Peyer's patch (tissue), 4 donors: ENCODE data around the gene TLR5. TPM values are rescaled to one million over a fixed set of nuclear protein-coding genes. Genes with fewer than 3 reads are reported as not detected.

Experiments used
- DNase-seq, 3 donors: peaks; one replicate each; pipeline ENCODE4 v3.0.0-alpha.2; 2017 to 2019
- H3K27ac ChIP-seq, 4 donors: fragments of 200-600 bp; sonication (generic); one replicate each; pipeline ENCODE4 v1.5.1; 2016 to 2019
- H3K27me3 ChIP-seq, 2 donors: fragments of 200-600 bp; sonication (generic); one replicate each; pipeline ENCODE4 v1.5.1; 2019
- H3K36me3 ChIP-seq, 3 donors: fragments of 200-600 bp; sonication (generic); one replicate each; pipeline ENCODE4 v1.5.1; 2016 to 2019
- H3K4me1 ChIP-seq, 4 donors: fragments of 200-600 bp; sonication (generic); one replicate each; pipeline ENCODE4 v1.5.1; 2016 to 2019
- H3K4me3 ChIP-seq, 4 donors: fragments of 200-600 bp; sonication (generic); 1 replicate in 3 of 4; 2 replicates in 1 of 4; pipeline ENCODE4 v1.5.1; 2016 to 2019; ENCODE audit warnings: mild to moderate bottlenecking in 1 of 4
- H3K9me3 ChIP-seq, 4 donors: fragments of 200-600 bp; sonication (generic); one replicate each; pipeline ENCODE4 v1.5.1; 2016 to 2019; ENCODE audit warnings: mild to moderate bottlenecking in 1 of 4
- CTCF ChIP-seq, 6 experiments: fragments of 450-650 bp in 4 of 6; fragments of 200-600 bp in 2 of 6; sonication (generic) in 1 of 6; IDR thresholded peaks; one replicate each; pipeline ENCODE4 v1.5.1; 2017 to 2019; ENCODE audit warnings: antibody characterized with exemption in 6 of 6, mild to moderate bottlenecking in 3 of 6, moderate library complexity in 1 of 6
- POLR2A ChIP-seq, 2 donors: fragments of 450-650 bp; IDR thresholded peaks; one replicate each; pipeline ENCODE4 v1.5.1; 2017; ENCODE audit warnings: antibody characterized with exemption in 2 of 2, mild to moderate bottlenecking in 2 of 2, moderate library complexity in 2 of 2
- total RNA-seq, 4 donors: library from RNA; depleted of rRNA; stranded (reverse); fragments of >200 nt; gene quantifications; one replicate each; pipeline ENCODE4 v1.1.0, GENCODE V29; 2016

TLR5 gene
- total RNA-seq, 4 donors from 2014 or later = 0.85 to 6.6 (median 2.3) TPM

DNA sequence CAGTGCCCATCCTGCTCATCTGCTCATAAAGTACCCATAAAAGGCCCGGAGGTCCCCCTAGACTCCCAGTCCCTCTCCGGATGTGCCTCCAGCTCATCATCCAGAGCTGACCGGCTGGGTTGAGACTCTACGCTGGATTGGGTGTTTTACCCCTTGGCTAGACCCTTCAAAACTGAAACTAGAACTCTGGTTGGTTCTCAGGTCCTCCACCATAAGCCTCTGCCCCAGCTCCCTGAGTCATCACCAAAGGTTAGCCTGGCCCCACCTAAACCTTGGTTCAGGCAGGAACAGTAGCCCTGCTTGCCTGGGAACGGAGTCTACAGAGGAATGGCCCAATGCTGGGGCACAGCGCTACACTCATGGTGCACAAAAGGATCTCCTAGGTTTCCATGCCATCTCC, 75.1 kb downstream of the TLR5 start:
- no peaks in the 10 kb centered on the region for H3K27me3 ChIP-seq
- no peak for TF ChIP-seq CTCF (IDR thresholded peaks at IDR 0.05)
- no peaks in the 10 kb centered on the region for H3K36me3 ChIP-seq
- DNase-seq = no peak
- H3K27ac ChIP-seq = no peak overlapping the region
- H3K4me1 ChIP-seq = no peaks in the 10 kb centered on the region
- no peaks in the 10 kb centered on the region for H3K9me3 ChIP-seq
- no peak overlapping the region for H3K4me3 ChIP-seq

GRCh38 chr1:223066415-223066814, 76.6 kb downstream of the TLR5 start:
- TF ChIP-seq POLR2A (IDR thresholded peaks at IDR 0.05) = no peak
- no peak for TF ChIP-seq CTCF (IDR thresholded peaks at IDR 0.05)
- Histone ChIP-seq H3K4me3 (no peak overlapping the region), H3K36me3 (no peaks in the 10 kb centered on the region), H3K27me3 (no peaks in the 10 kb centered on the region), H3K27ac (no peak overlapping the region), H3K4me1 (no peaks in the 10 kb centered on the region), H3K9me3 (no peaks in the 10 kb centered on the region)
- DNase-seq = no peak

GRCh38 chr1:223062177-223062576, 80.9 kb downstream of the TLR5 start:
- TF ChIP-seq CTCF (IDR thresholded peaks at IDR 0.05) (no peak), POLR2A (IDR thresholded peaks at IDR 0.05) (no peak)
- Histone ChIP-seq H3K27me3 (no peaks in the 10 kb centered on the region), H3K36me3 (no peaks in the 10 kb centered on the region), H3K9me3 (no peaks in the 10 kb centered on the region), H3K4me3 (no peak overlapping the region), H3K4me1 (no peaks in the 10 kb centered on the region), H3K27ac (no peak overlapping the region)
- DNase-seq = no peak

DNA sequence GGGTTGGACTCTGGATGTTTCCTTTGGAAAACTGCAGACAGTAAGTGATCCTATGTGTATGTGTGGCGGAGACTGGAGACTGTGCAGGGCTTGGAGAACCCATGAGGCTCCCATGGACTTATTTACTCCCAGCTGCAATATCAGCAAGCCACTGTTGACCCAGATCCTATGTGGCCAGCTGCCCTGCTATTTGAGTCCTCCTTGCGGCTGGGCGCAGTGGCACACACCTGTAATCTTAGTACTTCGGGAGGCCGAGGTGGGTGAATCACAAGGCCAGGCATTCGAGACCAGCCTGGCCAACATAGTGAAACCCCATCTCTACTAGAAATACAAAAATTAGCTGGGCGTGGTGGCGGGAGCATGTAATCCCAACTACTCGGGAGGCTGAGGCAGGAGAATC, 83.5 kb downstream of the TLR5 start:
- Histone ChIP-seq H3K4me3 (no peak overlapping the region), H3K27me3 (no peaks in the 10 kb centered on the region), H3K9me3 (no peaks in the 10 kb centered on the region), H3K4me1 (no peaks in the 10 kb centered on the region), H3K36me3 (no peaks in the 10 kb centered on the region), H3K27ac (no peak overlapping the region)
- TF ChIP-seq POLR2A (IDR thresholded peaks at IDR 0.05) (no peak), CTCF (IDR thresholded peaks at IDR 0.05) (no peak)
- DNase-seq = no peak

Other genes with a start within 250 kb of the TLR5 start
- under 1 TPM in 1 of 4 donors, not detected in 3; 0.54 TPM for gene SUSD4, start 220.9 kb upstream of the TLR5 start, total RNA-seq